Duodenal mucosa (tissue), 2 donors: Measurements from ENCODE around the gene ACOT4.
"Not testable (repeated sequence)": the region's sequence is repeated elsewhere in the genome, so short reads cannot be mapped to it uniquely, and the experiment has no call there.

Experiments used
- H3K27ac ChIP-seq: one replicate; pipeline ENCODE4 v1.7.0; 2013; ENCODE audit warnings: low read depth, low read length
- H3K27me3 ChIP-seq, 2 donors: one replicate each; pipeline ENCODE4 v1.7.0; 2013; ENCODE audit warnings: low read length in 2 of 2, control low read depth in 1 of 2; ENCODE audit not compliant: insufficient read depth in 2 of 2, control insufficient read depth in 1 of 2
- H3K36me3 ChIP-seq, 2 donors: one replicate each; pipeline ENCODE4 v1.7.0; 2013; ENCODE audit warnings: low read length in 2 of 2, control low read depth in 1 of 2; ENCODE audit not compliant: insufficient read depth in 2 of 2, control insufficient read depth in 1 of 2
- H3K4me1 ChIP-seq, 2 donors: one replicate each; pipeline ENCODE4 v1.7.0; 2013; ENCODE audit warnings: low read length in 2 of 2, control low read depth in 1 of 2; ENCODE audit not compliant: insufficient read depth in 2 of 2, control insufficient read depth in 1 of 2
- H3K4me3 ChIP-seq, 2 donors: one replicate each; pipeline ENCODE4 v1.7.0; 2013; ENCODE audit warnings: low read length in 2 of 2, low read depth in 1 of 2
- H3K9ac ChIP-seq, 2 donors: one replicate each; pipeline ENCODE4 v1.7.0; 2013; ENCODE audit warnings: low read length in 2 of 2, low read depth in 1 of 2
- H3K9me3 ChIP-seq, 2 donors: one replicate each; pipeline ENCODE4 v1.7.0; 2013; ENCODE audit warnings: low read length in 2 of 2, control low read depth in 1 of 2; ENCODE audit not compliant: control insufficient read depth in 1 of 2

Gene ACOT4

GRCh38 chr14:73627151-73627558 lies 35.5 kb downstream of the ACOT4 start:
- Histone ChIP-seq H3K36me3 (no peaks in the 10 kb centered on the region), H3K27ac (no peak overlapping the region), H3K4me1 (no peaks in the 10 kb centered on the region)

GRCh38 chr14:73630009-73630780 lies 38.5 kb downstream of the ACOT4 start:
- Histone ChIP-seq H3K36me3 (no peaks in the 10 kb centered on the region), H3K27me3 (no peaks in the 10 kb centered on the region), H3K4me1 (peaks cover 4 to 5% of the 10 kb centered on the region in 2 donors), H3K9ac (no peak overlapping the region), H3K4me3 (no peak overlapping the region), H3K9me3 (no peaks in the 10 kb centered on the region), H3K27ac (no peak overlapping the region)

More at GRCh38 chr14:73627151-73627558, 35.5 kb downstream of the ACOT4 start:
- Histone ChIP-seq H3K27me3 (no peaks in the 10 kb centered on the region), H3K9me3 (no peaks in the 10 kb centered on the region), H3K9ac (no peak overlapping the region), H3K4me3 (no peak overlapping the region)

- Histone ChIP-seq H3K27ac (no peak overlapping the region), H3K9ac (peak overlapping the region; percentile 48 to 64), H3K4me1 (peaks cover 4 to 5% of the 10 kb centered on the region in 2 donors), H3K9me3 (no peaks in the 10 kb centered on the region), H3K36me3 (no peaks in the 10 kb centered on the region), H3K4me3 (peak overlapping the region; percentile 72 to 77), H3K27me3 (no peaks in the 10 kb centered on the region)
Observed at GRCh38 chr14:73633116-73634010, 41.7 kb downstream of the ACOT4 start.

DNA sequence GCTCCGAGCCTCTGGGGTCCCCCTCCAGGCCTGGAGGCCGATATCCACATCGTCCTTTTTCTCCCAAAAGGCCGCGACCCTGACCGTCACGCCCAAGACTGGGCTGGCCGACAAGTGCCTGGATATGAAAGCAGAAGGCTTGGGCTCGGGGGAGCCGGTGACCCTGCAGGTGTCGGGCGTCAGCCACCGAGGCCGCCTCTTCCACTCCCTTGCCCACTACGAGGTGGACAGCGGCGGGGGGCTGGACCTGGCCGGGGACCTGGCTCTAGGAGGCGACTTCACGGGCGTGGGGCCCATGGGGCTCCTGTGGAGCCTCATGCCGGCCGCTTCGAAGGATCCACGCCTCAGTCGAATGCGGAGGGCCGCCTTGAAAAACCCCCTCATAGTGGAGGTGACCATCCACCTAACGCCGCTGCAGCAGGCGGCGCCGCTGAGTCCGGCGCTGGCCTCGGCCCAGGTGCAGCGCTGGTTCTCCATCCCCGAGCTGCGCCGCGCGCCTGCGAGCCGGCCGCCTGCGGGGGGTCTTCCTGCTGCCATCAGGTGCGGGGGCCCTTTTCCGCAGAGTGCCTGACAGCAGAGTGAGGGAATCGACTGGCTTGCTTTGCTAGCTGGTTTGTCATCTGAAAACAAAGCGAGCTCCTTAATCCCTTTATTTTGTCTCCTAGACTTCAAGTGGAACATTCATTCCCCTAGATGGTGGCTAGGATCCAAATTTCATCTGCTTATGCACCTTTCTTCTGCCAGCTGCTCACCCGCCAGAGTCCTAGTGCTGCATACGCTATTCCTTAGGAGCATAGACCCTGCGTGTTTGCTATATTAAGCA lies 42.5 kb downstream of the ACOT4 start:
- peak overlapping the region; percentile 48 to 64 for H3K9ac ChIP-seq
- no peaks in the 10 kb centered on the region for H3K9me3 ChIP-seq
- H3K27me3 ChIP-seq: no peaks in the 10 kb centered on the region
- peaks cover 4 to 5% of the 10 kb centered on the region in 2 donors for H3K4me1 ChIP-seq
- H3K27ac ChIP-seq: no peak overlapping the region
- peak overlapping the region; percentile 72 to 77 for H3K4me3 ChIP-seq
- no peaks in the 10 kb centered on the region for H3K36me3 ChIP-seq

DNA sequence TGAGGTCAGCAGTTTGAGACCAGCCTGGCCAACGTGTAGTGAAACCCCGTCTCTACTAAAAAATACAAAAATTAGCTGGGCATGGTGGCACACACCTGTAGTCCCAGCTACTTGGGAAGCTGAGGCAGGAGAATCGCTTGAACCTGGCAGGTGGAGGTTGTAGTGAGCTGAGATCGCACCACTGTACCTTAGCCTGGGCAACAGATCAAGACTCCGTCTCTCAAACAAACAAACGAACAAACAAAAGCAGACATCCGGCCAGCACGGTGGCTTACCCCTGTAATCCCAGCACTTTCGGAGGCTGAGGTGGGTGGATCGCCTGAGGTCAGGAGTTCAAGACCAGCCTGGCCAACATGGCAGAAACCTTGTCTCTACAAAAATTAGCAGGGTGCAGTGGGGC lies 44.7 kb downstream of the ACOT4 start:
- H3K27me3 ChIP-seq, H3K36me3 ChIP-seq, H3K4me1 ChIP-seq, H3K9ac ChIP-seq, H3K9me3 ChIP-seq, H3K27ac ChIP-seq, H3K4me3 ChIP-seq: not testable (repeated sequence)

- Histone ChIP-seq H3K4me3 (no peak overlapping the region), H3K27me3 (no peaks in the 10 kb centered on the region), H3K27ac (no peak overlapping the region), H3K9ac (no peak overlapping the region), H3K36me3 (no peaks in the 10 kb centered on the region), H3K4me1 (peaks cover 4 to 5% of the 10 kb centered on the region in 2 donors), H3K9me3 (no peaks in the 10 kb centered on the region)
Observed at GRCh38 chr14:73637830-73638229, 46.2 kb downstream of the ACOT4 start.

GRCh38 chr14:73640796-73641365 lies 49.2 kb downstream of the ACOT4 start:
- no peak overlapping the region for H3K4me3 ChIP-seq
- no peaks in the 10 kb centered on the region for H3K36me3 ChIP-seq
- H3K27ac ChIP-seq: no peak overlapping the region
- H3K4me1 ChIP-seq: peaks cover 8 to 10% of the 10 kb centered on the region in 2 donors
- no peaks in the 10 kb centered on the region for H3K9me3 ChIP-seq
- H3K27me3 ChIP-seq: no peaks in the 10 kb centered on the region
- H3K9ac ChIP-seq: no peak overlapping the region

GRCh38 chr14:73644531-73645247 lies 53.0 kb downstream of the ACOT4 start, which contains the start of gene DNAL1:
Gene DNAL1 (plus strand): TSS chr14:73644986. CDS start chr14:73645040, 54 bp downstream.
- no peaks in the 10 kb centered on the region for H3K36me3 ChIP-seq
- peak within 1 kb of the TSS; percentile 80 to 87 for H3K9ac ChIP-seq
- H3K9me3 ChIP-seq: no peaks in the 10 kb centered on the region
- H3K27ac ChIP-seq: peak within 1 kb of the TSS; percentile 63
- no peaks in the 10 kb centered on the region for H3K27me3 ChIP-seq
- H3K4me3 ChIP-seq: peak within 1 kb of the TSS; percentile 99
- peaks cover 8 to 10% of the 10 kb centered on the region in 2 donors for H3K4me1 ChIP-seq

DNA sequence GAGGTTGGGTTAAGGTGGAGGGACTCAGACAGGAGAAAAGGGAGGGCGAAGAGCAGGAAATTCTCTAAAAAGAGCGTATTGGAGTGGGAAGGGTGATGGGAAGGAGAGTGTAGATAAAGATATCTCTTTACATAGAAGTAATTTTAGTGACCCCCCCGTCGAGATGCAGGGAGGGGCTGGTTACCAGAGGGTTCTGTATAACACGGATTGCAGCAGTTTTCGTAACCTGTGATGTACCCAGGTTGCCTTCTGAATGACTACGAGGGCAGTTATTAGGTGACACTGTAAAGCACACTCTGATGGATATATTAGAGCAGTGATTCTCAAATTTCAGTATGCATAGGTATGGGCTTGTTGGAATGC lies 53.6 kb downstream of the ACOT4 start:
- H3K27ac ChIP-seq: no peak overlapping the region
- peaks cover 8 to 10% of the 10 kb centered on the region in 2 donors for H3K4me1 ChIP-seq
- H3K36me3 ChIP-seq: no peaks in the 10 kb centered on the region
- H3K9me3 ChIP-seq: no peaks in the 10 kb centered on the region
- peak overlapping the region; percentile 99 for H3K4me3 ChIP-seq
- peak overlapping the region; percentile 80 to 87 for H3K9ac ChIP-seq
- no peaks in the 10 kb centered on the region for H3K27me3 ChIP-seq
